ENCODE data around the gene MSH3.

The MSH3 gene

DNA sequence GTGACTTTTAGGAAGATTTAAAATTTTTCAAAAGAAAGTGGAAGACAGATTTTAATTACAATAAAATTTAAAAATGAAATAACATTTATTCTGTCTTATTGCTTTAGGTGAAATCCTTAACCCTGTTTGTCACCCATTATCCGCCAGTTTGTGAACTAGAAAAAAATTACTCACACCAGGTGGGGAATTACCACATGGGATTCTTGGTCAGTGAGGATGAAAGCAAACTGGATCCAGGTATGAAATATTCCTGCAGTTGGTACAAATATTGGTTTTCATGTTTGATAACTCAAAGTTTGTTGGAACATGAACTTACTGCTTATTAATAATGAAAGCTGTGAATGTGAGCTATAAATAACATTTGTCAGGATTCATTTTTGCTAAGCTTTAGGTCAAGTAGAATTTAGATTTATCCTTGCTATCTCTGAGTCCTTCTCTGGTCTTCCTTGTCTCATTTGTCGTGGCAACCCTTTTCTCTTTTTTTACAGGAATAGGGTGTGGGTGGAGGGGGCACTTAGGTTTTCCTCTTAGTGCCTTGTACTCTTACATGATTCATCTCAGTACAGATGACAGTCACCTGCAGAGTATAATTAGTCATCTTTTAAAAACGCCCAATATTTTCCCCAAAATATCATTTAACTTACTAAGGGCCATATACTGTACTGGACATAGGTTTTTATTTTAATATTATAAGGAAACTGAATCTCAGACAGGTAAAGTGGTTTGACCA lies 210.4 kb downstream of the MSH3 start:
- no peaks in the 10 kb centered on the region for H3K27me3 Mint-ChIP-seq (ENCODE audit: low read depth, poor library complexity)
- DNase-seq: no peak
- no peak overlapping the region for H3K27ac Mint-ChIP-seq
- no peaks in the 10 kb centered on the region for H3K4me1 Mint-ChIP-seq
- no peak overlapping the region for H3K4me3 Mint-ChIP-seq
- TF ChIP-seq, protein P1, sequence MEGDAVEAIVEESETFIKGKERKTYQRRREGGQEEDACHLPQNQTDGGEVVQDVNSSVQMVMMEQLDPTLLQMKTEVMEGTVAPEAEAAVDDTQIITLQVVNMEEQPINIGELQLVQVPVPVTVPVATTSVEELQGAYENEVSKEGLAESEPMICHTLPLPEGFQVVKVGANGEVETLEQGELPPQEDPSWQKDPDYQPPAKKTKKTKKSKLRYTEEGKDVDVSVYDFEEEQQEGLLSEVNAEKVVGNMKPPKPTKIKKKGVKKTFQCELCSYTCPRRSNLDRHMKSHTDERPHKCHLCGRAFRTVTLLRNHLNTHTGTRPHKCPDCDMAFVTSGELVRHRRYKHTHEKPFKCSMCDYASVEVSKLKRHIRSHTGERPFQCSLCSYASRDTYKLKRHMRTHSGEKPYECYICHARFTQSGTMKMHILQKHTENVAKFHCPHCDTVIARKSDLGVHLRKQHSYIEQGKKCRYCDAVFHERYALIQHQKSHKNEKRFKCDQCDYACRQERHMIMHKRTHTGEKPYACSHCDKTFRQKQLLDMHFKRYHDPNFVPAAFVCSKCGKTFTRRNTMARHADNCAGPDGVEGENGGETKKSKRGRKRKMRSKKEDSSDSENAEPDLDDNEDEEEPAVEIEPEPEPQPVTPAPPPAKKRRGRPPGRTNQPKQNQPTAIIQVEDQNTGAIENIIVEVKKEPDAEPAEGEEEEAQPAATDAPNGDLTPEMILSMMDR (IDR thresholded peaks at IDR 0.05): no peak
- H3K36me3 Mint-ChIP-seq (ENCODE audit: low read depth): peaks cover 32% of the 10 kb centered on the region
- H3K9me3 Mint-ChIP-seq: no peaks in the 10 kb centered on the region

DNA sequence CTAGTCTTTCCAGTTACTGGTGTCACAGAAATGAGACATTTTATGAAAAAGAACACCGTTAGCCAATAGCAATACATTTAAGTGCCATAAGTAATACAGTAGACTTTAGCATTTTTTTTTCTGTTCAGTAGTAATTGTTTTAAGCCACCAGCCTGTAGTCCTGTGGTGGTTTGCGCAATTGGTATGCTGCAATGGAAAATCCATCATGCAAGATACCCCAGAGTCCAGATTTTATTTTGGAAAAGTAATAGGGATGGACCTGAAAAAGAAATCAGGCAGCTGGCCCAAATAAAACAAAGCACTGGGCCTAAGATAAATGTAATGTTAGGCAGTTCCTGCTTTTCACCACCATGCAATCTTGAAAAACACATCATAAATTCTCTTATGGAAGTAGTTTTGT lies 211.1 kb downstream of the MSH3 start:
- no peaks in the 10 kb centered on the region for H3K4me1 Mint-ChIP-seq
- peaks cover 27% of the 10 kb centered on the region for H3K36me3 Mint-ChIP-seq (ENCODE audit: low read depth)
- no peaks in the 10 kb centered on the region for H3K9me3 Mint-ChIP-seq
- no peak overlapping the region for H3K4me3 Mint-ChIP-seq
- no peak overlapping the region for H3K27ac Mint-ChIP-seq
- TF ChIP-seq, protein P1 (IDR thresholded peaks at IDR 0.05): no peak
- DNase-seq: no peak
- no peaks in the 10 kb centered on the region for H3K27me3 Mint-ChIP-seq (ENCODE audit: low read depth, poor library complexity)

DNA sequence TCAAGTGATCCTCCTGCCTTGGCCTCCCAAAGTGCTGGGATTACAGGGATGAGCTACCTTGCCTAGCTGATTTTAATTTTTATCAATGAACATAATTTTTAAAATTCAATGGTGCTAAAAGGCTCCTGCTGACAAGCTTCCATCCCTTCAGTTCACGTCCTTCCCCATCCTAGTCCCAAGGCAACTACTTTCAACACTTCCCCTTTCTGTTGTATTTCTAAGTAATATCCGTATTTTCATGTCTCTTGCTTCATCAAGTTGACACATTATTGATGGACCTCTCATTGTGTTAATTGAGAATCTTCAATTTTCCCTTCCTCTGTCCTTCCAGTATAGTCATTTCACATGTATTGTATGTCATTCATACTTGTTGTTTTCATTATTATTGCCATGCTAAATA lies 211.9 kb downstream of the MSH3 start:
- Mint-ChIP-seq H3K27ac (no peak overlapping the region), H3K4me1 (no peaks in the 10 kb centered on the region), H3K27me3 (ENCODE audit: low read depth, poor library complexity) (no peaks in the 10 kb centered on the region), H3K36me3 (ENCODE audit: low read depth) (peaks cover 26% of the 10 kb centered on the region), H3K9me3 (no peaks in the 10 kb centered on the region), H3K4me3 (no peak overlapping the region)
- DNase-seq: no peak
- TF ChIP-seq, protein P1 (IDR thresholded peaks at IDR 0.05): no peak

DNA sequence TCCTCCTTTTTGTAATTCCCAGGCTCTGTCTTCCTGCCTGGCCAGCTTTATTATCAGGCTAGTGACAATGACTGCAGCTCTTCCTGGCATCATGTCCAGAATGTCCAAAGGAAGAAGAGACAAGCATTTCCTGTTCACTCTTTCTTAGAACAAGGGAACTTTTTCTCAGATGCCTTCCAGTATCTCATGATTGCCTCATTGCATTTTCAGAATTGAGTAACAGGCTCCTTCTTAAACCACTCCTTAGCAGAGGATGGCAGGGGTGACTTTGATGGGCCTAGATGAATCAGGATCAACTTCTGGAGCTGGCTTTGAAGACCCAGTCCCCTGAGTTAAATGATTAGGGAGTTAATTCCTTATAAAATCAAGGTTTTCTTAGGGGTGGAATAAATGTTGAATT lies 212.8 kb downstream of the MSH3 start:
- DNase-seq: no peak

DNA sequence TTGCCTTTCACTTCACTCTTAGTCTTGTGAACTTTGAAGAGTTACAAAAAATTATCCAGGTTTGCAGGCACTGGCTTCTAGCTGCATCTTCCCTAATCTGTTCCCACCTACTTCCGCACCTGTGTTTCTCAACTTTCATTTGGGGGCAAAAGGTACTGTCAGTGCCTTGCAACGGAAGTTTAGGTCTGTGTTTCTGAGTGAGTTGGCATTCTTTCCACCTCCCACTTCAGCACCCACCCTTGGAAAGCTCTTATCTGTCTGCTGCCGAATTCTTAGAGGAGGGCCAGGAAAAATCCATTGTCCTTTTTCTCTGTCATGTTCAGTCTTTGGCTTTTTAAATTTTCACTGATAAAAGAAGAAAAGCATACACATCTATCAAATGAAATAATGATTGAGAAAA lies 216.0 kb downstream of the MSH3 start:
- TF ChIP-seq, protein P1 (IDR thresholded peaks at IDR 0.05): no peak
- Mint-ChIP-seq H3K9me3 (no peaks in the 10 kb centered on the region), H3K4me1 (no peaks in the 10 kb centered on the region), H3K27me3 (ENCODE audit: low read depth, poor library complexity) (no peaks in the 10 kb centered on the region), H3K27ac (no peak overlapping the region), H3K4me3 (no peak overlapping the region), H3K36me3 (ENCODE audit: low read depth) (peaks cover 36% of the 10 kb centered on the region)
- no peak for DNase-seq

More for the DNA sequence above, 212.8 kb downstream of the MSH3 start:
- Mint-ChIP-seq H3K9me3 (no peaks in the 10 kb centered on the region), H3K27ac (no peak overlapping the region), H3K4me1 (no peaks in the 10 kb centered on the region), H3K36me3 (ENCODE audit: low read depth) (peaks cover 31% of the 10 kb centered on the region), H3K4me3 (no peak overlapping the region), H3K27me3 (ENCODE audit: low read depth, poor library complexity) (no peaks in the 10 kb centered on the region)
- TF ChIP-seq, protein P1 (IDR thresholded peaks at IDR 0.05): no peak

DNA sequence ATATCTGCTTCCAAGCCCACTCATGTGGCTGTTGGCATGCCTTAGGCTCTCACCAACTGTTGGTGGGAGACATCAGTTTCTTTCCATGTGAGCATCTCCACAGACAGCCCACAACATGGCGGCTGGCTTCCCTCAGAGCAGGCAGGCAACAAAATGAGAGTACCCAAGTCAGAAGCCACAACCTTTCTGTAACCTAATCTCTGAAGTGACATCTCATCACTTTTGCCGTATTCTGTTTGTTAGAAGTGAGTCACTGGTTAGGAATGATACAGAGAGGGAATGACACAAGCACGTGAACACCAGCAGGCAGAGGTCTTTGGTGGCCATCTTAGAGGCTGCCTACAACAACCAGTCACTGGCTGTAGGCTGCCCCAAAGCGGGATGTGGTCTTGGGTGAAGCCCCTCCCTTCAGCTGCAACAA lies 217.1 kb downstream of the MSH3 start:
- peaks cover 32% of the 10 kb centered on the region for H3K36me3 Mint-ChIP-seq (ENCODE audit: low read depth)
- no peak overlapping the region for H3K4me3 Mint-ChIP-seq
- TF ChIP-seq, protein P1 (IDR thresholded peaks at IDR 0.05): no peak
- H3K9me3 Mint-ChIP-seq: no peaks in the 10 kb centered on the region
- H3K27me3 Mint-ChIP-seq (ENCODE audit: low read depth, poor library complexity): no peaks in the 10 kb centered on the region
- no peaks in the 10 kb centered on the region for H3K4me1 Mint-ChIP-seq
- H3K27ac Mint-ChIP-seq: no peak overlapping the region
- no peak for DNase-seq
